Fibroblast of mammary gland (primary cell): Measurements from ENCODE around the gene FAM114A1.

Experiments used
- DNase-seq: peaks from one replicate; pipeline ENCODE4 v3.0.0-alpha.2; 2010; ENCODE audit warnings: low read depth
- H3K4me3 ChIP-seq: 2 replicates; pipeline ENCODE4 v1.5.1; 2011; ENCODE audit warnings: low read depth, mild to moderate bottlenecking, low read length, moderate library complexity; ENCODE audit not compliant: control insufficient read depth
- CTCF ChIP-seq: conservative IDR thresholded peaks from 2 replicates; pipeline ENCODE4 v1.5.1; 2011; ENCODE audit warnings: low read depth, low read length, inconsistent platforms; ENCODE audit not compliant: control insufficient read depth, insufficient read depth

The FAM114A1 gene

GRCh38 chr4:38924353-38924752 is 56.7 kb downstream of the FAM114A1 start:
- no peak overlapping the region for H3K4me3 ChIP-seq
- no peak for DNase-seq
- no peak for TF ChIP-seq CTCF

- no peak for DNase-seq
- TF ChIP-seq CTCF: no peak
- no peak overlapping the region for H3K4me3 ChIP-seq
Observed at GRCh38 chr4:38925492-38926413, 58.1 kb downstream of the FAM114A1 start.

DNA sequence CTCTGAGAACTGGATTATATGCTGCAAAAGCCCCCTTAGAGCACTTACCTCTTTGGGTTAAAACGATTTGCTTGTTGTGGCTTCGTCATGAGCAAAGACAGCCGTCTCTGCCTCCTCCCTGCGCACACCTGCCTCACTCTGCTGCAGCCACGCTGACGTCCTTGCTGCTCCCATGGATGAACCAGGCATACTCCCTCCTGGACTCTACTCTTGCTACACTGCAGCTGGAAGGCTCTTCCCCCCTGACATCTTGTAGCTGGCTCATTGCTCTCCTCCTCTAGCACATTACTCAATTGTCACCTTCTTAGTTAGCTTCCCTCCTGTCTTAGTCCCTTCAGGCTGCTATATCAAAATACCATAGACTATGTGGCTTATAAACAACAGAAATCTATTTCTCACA is 59.3 kb downstream of the FAM114A1 start:
- TF ChIP-seq CTCF: no peak
- no peak overlapping the region for H3K4me3 ChIP-seq
- DNase-seq: no peak

- H3K4me3 ChIP-seq: no peak overlapping the region
- DNase-seq: no peak
- no peak for TF ChIP-seq CTCF
Observed at GRCh38 chr4:38928568-38928967, 61.0 kb downstream of the FAM114A1 start.

DNA sequence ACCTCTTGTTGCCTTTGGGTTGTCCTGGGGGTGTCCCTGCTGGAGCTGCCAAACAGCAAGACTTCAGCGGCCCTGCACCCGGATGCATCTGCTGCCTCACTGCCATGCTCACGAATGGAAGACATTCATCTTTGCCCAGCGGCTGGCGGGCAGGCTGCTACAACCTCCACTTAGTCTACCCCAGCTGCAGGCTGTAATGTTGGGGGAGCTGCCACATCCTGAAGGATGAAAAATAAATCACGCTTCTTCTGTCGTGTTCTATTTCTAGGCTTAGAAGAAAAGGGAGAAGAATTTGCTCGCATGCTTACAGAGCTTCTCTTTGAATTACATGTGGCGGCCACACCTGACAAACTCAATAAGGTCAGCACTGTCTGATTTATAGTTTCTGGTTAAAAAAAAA is 61.4 kb downstream of the FAM114A1 start:
- TF ChIP-seq CTCF: no peak
- no peak overlapping the region for H3K4me3 ChIP-seq
- no peak for DNase-seq

DNA sequence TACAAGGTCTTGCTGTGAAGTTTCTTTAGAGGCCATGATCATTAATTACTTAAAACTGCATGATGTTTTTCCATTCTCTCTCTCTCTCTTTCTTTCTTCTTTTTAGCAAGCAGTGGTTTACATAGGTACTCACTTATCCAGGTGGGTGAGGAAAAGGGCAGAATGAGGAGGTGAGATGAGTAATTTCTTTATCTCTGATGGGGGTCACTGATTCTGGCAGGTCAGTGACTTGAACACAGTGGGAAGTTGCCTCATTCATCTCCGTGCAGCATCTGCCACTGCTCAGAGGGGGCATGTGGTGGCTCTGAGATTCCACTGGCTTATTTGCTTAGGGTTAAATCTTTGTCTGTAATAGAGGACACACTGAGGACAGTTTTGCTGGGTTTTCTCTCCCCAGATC is 62.6 kb downstream of the FAM114A1 start:
- no peak overlapping the region for H3K4me3 ChIP-seq
- TF ChIP-seq CTCF: no peak
- no peak for DNase-seq

- no peak overlapping the region for H3K4me3 ChIP-seq
- TF ChIP-seq CTCF: no peak
- DNase-seq: no peak
Observed at GRCh38 chr4:38930707-38931106, 63.1 kb downstream of the FAM114A1 start.
